Measurements from ENCODE around the gene SATB1. TPM values are rescaled to one million over a fixed set of nuclear protein-coding genes. Genes with fewer than 3 reads are reported as not detected.
A peak's percentile ranks its signal among the peaks of the same experiment; 100 is the strongest.

Gene SATB1
- total RNA-seq, 1 experiment from 2014 or later: 15.6 TPM

GRCh38 chr3:18428036-18428435 is 2.9 kb upstream of the SATB1 start:
- DNase-seq (no peak), ATAC-seq (no peak)
- ChIA-PET CTCF (no interaction called here), POLR2A (ENCODE audit: unreplicated experiment) (no interaction called here)
- Histone ChIP-seq H3K9ac (ENCODE audit: low read length) (no peak overlapping the region), H3K79me2 (ENCODE audit: low read length) (no peaks in the 10 kb centered on the region), H3K9me3 (ENCODE audit: low read length) (no peaks in the 10 kb centered on the region), H3K4me1 (ENCODE audit: insufficient read depth, low read length) (peaks cover 6% of the 10 kb centered on the region; the same call in 1 of the 2 replicates), H3K27me3 (ENCODE audit: low read length) (peaks cover 4% of the 10 kb centered on the region; the same call in 1 of the 2 replicates), H3K27ac (ENCODE audit: low read length) (no peak overlapping the region), H3K4me2 (ENCODE audit: low read length) (no peak overlapping the region), H3F3A (ENCODE audit: low read length, unreplicated experiment) (no peaks in the 10 kb centered on the region), H3K36me3 (ENCODE audit: low read depth, low read length) (no peaks in the 10 kb centered on the region), H2AFZ (ENCODE audit: low read length) (no peak overlapping the region), H3K9me2 (replicated peaks; ENCODE audit: low read length) (no peaks in the 10 kb centered on the region), H3K4me3 (ENCODE audit: low read length) (no peak overlapping the region), H4K20me1 (ENCODE audit: low read length) (no peaks in the 10 kb centered on the region)
- BruUV-seq (replicated peaks): no TSS peak
- intact Hi-C loops (cut with micrococcal nuclease): no loop called here
- TF ChIP-seq, protein P1, sequence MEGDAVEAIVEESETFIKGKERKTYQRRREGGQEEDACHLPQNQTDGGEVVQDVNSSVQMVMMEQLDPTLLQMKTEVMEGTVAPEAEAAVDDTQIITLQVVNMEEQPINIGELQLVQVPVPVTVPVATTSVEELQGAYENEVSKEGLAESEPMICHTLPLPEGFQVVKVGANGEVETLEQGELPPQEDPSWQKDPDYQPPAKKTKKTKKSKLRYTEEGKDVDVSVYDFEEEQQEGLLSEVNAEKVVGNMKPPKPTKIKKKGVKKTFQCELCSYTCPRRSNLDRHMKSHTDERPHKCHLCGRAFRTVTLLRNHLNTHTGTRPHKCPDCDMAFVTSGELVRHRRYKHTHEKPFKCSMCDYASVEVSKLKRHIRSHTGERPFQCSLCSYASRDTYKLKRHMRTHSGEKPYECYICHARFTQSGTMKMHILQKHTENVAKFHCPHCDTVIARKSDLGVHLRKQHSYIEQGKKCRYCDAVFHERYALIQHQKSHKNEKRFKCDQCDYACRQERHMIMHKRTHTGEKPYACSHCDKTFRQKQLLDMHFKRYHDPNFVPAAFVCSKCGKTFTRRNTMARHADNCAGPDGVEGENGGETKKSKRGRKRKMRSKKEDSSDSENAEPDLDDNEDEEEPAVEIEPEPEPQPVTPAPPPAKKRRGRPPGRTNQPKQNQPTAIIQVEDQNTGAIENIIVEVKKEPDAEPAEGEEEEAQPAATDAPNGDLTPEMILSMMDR (conservative IDR thresholded peaks at IDR 0.05; ENCODE audit: low read depth, low read length): no peak
- TF ChIP-seq EZH2phosphoT487 (IDR thresholded peaks at IDR 0.05; ENCODE audit: borderline replicate concordance, low read length): no peak
- TF ChIP-seq EZH2 (IDR thresholded peaks at IDR 0.05; ENCODE audit: low read length, unreplicated experiment): no peak

DNA sequence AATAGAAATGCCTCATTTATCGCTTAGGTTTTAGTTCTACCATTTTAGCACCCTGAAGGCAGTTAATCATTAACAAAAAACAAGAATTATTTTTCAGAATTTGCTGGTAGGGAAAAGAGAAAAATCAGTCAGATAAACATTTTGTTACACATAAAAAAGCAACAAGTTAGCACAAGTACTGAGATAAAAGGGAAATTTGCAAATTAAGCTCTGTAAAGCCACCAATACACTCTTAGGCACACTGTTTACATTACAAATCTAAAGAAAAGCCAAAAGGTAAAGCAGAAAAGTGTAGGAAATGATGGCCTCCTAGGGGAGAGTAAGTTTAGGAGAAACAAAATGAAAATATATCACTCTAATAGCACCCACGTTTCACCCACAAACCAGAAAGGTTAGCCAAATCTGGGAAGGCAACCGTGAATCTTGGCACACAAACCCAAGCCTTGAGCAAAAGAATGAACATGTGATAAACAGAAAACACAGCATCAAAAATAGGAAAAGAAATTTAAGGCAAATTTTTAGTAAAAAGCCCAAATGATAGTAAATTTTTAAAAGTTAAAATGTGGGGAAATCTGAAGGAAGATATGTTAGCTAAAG is 1.6 kb upstream of the SATB1 start:
- H3K9me2 ChIP-seq (replicated peaks; ENCODE audit: low read length): no peaks in the 10 kb centered on the region
- H3K4me3 ChIP-seq (ENCODE audit: low read length): no peak overlapping the region; the same call in 1 of the 2 replicates
- DNase-seq: no peak
- H2AFZ ChIP-seq (ENCODE audit: low read length): peak overlapping the region; percentile 91
- H3K27me3 ChIP-seq (ENCODE audit: low read length): no peaks in the 10 kb centered on the region
- no peak overlapping the region for H3K9ac ChIP-seq (ENCODE audit: low read length)
- intact Hi-C loops (cut with micrococcal nuclease): loop anchor here (1.0 kb wide), 1 partner anchor 562 kb away; no protein-coding TSS in a partner anchor
- no TSS peak for BruUV-seq (replicated peaks)
- peaks cover 13% of the 10 kb centered on the region; the same call in 1 of the 2 replicates for H3K4me1 ChIP-seq (ENCODE audit: insufficient read depth, low read length)
- TF ChIP-seq EZH2 (IDR thresholded peaks at IDR 0.05; ENCODE audit: low read length, unreplicated experiment): no peak
- TF ChIP-seq, protein P1 (conservative IDR thresholded peaks at IDR 0.05; ENCODE audit: low read depth, low read length): no peak
- no peak for TF ChIP-seq EZH2phosphoT487 (IDR thresholded peaks at IDR 0.05; ENCODE audit: borderline replicate concordance, low read length)
- no peaks in the 10 kb centered on the region for H3K9me3 ChIP-seq (ENCODE audit: low read length)
- H3K4me2 ChIP-seq (ENCODE audit: low read length): peak overlapping the region; percentile 98
- H3K27ac ChIP-seq (ENCODE audit: low read length): no peak overlapping the region
- H3K79me2 ChIP-seq (ENCODE audit: low read length): no peaks in the 10 kb centered on the region; the same call in 1 of the 2 replicates
- ATAC-seq: no peak
- CTCF ChIA-PET: no interaction called here
- no peaks in the 10 kb centered on the region for H3F3A ChIP-seq (ENCODE audit: low read length, unreplicated experiment)
- H4K20me1 ChIP-seq (ENCODE audit: low read length): no peaks in the 10 kb centered on the region
- POLR2A ChIA-PET (ENCODE audit: unreplicated experiment): no interaction called here
- H3K36me3 ChIP-seq (ENCODE audit: low read depth, low read length): no peaks in the 10 kb centered on the region

- peak; percentile 41 for DNase-seq
- POLR2A ChIA-PET (ENCODE audit: unreplicated experiment): no interaction called here
- no peaks in the 10 kb centered on the region for H3K36me3 ChIP-seq (ENCODE audit: low read depth, low read length)
- H3K27ac ChIP-seq (ENCODE audit: low read length): no peak overlapping the region
- peak overlapping the region; percentile 91 for H2AFZ ChIP-seq (ENCODE audit: low read length)
- peak overlapping the region; percentile 85 for H3K4me3 ChIP-seq (ENCODE audit: low read length)
- H3K4me2 ChIP-seq (ENCODE audit: low read length): peak overlapping the region; percentile 98
- H3K9me3 ChIP-seq (ENCODE audit: low read length): no peaks in the 10 kb centered on the region
- peak overlapping the region; percentile 35 for H3K9ac ChIP-seq (ENCODE audit: low read length)
- H3K4me1 ChIP-seq (ENCODE audit: insufficient read depth, low read length): peaks cover 13% of the 10 kb centered on the region; the same call in 1 of the 2 replicates
- H4K20me1 ChIP-seq (ENCODE audit: low read length): no peaks in the 10 kb centered on the region
- no peaks in the 10 kb centered on the region for H3K27me3 ChIP-seq (ENCODE audit: low read length)
- no peaks in the 10 kb centered on the region for H3F3A ChIP-seq (ENCODE audit: low read length, unreplicated experiment)
- BruUV-seq (replicated peaks): no TSS peak
- no peaks in the 10 kb centered on the region for H3K9me2 ChIP-seq (replicated peaks; ENCODE audit: low read length)
- H3K79me2 ChIP-seq (ENCODE audit: low read length): no peaks in the 10 kb centered on the region; the same call in 1 of the 2 replicates
- TF ChIP-seq EZH2 (IDR thresholded peaks at IDR 0.05; ENCODE audit: low read length, unreplicated experiment) (no peak), EZH2phosphoT487 (IDR thresholded peaks at IDR 0.05; ENCODE audit: borderline replicate concordance, low read length) (no peak)
- TF ChIP-seq, protein P1 (conservative IDR thresholded peaks at IDR 0.05; ENCODE audit: low read depth, low read length): no peak
- intact Hi-C loops (cut with micrococcal nuclease): loop anchor here (1.0 to 2.0 kb wide), 3 partner anchors 123 to 563 kb away; no protein-coding TSS in a partner anchor
- CTCF ChIA-PET: no interaction called here
- peak; percentile 35 for ATAC-seq
These were observed 610 bp upstream of the SATB1 start for GRCh38 chr3:18425641-18426257.
